Measurements from ENCODE around the gene MAP3K12.

Gene MAP3K12

DNA sequence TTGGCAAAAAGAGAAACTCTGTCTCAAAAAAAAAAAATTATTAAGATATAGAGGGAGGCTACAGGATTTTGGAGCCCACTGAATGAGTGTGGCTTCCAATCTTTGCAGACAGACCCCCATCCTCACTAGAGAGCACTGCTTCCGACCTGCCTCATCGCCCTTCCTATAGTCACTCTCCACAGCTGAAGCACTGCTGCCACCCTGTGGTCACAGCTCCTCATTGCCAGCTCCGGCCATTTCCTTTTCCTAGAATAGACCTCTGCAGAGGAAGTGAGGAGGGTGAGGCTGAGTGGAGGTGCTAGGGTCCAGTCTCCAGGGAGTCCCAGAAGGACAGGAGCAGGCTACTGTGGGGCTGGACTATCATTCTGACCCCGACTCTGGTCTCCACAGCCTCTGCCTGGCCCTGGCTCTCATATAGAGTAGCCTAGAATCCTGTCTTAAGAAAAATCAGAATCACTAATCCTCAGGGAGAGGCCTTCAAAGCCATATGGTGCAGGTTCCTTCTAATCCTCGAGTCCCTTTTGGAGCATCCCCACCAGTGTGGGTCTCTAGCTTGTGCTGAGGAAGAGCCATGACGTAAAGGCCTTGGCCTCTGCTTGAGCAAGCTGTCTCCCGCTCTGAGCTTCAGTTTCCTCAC is 9.4 kb upstream of the MAP3K12 start:
- H2AFZ ChIP-seq = no peak overlapping the region
- H3K9me3 ChIP-seq (ENCODE audit: control insufficient read depth, low read length) = no peaks in the 10 kb centered on the region
- H3K4me3 ChIP-seq (ENCODE audit: low read depth, low read length) = no peak overlapping the region
- no peak overlapping the region for H3K9ac ChIP-seq
- H3K27me3 ChIP-seq (ENCODE audit: control insufficient read depth, insufficient read depth, low read length) = no peaks in the 10 kb centered on the region
- H3K36me3 ChIP-seq (ENCODE audit: control insufficient read depth, insufficient read depth, low read length) = no peaks in the 10 kb centered on the region
- no peak overlapping the region for H3K4me2 ChIP-seq (ENCODE audit: low read length)
- H3K4me1 ChIP-seq = no peaks in the 10 kb centered on the region
- TF ChIP-seq, protein P1, sequence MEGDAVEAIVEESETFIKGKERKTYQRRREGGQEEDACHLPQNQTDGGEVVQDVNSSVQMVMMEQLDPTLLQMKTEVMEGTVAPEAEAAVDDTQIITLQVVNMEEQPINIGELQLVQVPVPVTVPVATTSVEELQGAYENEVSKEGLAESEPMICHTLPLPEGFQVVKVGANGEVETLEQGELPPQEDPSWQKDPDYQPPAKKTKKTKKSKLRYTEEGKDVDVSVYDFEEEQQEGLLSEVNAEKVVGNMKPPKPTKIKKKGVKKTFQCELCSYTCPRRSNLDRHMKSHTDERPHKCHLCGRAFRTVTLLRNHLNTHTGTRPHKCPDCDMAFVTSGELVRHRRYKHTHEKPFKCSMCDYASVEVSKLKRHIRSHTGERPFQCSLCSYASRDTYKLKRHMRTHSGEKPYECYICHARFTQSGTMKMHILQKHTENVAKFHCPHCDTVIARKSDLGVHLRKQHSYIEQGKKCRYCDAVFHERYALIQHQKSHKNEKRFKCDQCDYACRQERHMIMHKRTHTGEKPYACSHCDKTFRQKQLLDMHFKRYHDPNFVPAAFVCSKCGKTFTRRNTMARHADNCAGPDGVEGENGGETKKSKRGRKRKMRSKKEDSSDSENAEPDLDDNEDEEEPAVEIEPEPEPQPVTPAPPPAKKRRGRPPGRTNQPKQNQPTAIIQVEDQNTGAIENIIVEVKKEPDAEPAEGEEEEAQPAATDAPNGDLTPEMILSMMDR (IDR thresholded peaks at IDR 0.05) = peak; percentile 98
- H3K79me2 ChIP-seq = no peaks in the 10 kb centered on the region
- H3K27ac ChIP-seq = no peak overlapping the region

DNA sequence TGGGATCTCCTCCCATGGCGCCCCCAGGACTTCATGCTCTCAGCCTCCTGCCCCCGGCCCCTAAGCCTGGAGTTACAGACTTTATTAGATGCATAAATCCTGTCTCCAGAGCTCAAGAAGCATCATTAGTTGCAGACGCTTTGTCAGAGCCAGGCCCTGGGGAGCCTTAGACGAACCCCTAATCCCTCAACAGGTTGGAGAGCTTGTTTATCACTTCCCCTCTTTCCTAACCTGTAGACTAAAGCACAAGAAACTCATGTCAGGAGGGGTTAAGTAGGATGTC is 8.3 kb upstream of the MAP3K12 start:
- no peak overlapping the region for H3K9ac ChIP-seq
- no peak overlapping the region for H3K4me2 ChIP-seq (ENCODE audit: low read length)
- H3K4me3 ChIP-seq (ENCODE audit: low read depth, low read length) = no peak overlapping the region
- no peaks in the 10 kb centered on the region for H3K27me3 ChIP-seq (ENCODE audit: control insufficient read depth, insufficient read depth, low read length)
- H3K79me2 ChIP-seq = no peaks in the 10 kb centered on the region
- no peak overlapping the region for H2AFZ ChIP-seq
- no peak overlapping the region for H3K27ac ChIP-seq
- H3K36me3 ChIP-seq (ENCODE audit: control insufficient read depth, insufficient read depth, low read length) = no peaks in the 10 kb centered on the region
- H3K4me1 ChIP-seq = peaks cover 2% of the 10 kb centered on the region
- H3K9me3 ChIP-seq (ENCODE audit: control insufficient read depth, low read length) = no peaks in the 10 kb centered on the region
- TF ChIP-seq, protein P1 (IDR thresholded peaks at IDR 0.05) = no peak

DNA sequence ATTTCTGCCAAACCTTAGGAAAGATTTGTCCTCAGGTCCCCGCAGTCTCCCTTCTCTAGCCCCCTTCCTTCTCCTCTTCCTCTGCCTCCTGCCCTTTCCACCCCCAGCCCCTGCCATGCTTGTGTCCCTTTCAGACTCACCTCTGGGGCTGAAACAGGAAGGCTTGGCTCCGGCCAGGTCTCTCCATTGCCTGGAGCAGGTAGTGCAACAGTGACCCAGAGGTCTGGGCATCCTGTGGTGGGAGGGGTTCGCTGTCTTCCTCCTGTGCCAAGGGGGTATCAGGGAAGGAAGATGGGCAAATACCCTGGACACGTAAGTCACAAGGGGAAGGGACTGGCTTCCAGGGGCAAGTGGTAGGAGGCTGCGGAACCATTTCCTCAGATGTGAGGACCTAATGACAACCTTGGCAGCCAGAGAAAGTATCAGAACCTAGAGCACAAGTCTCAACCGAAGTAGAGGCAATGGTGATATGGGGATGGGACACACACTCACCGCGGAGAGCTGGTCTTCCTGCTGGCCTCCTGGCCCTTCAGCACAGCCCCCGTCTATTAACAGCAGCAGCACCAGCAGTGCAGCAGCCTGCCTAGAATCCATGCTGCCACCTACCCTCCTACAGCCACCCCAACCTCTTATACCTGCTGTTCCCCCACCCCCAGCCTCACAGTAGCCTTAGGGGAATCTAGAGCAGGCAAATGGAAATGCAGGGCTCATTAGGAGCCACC is 7.8 kb upstream of the MAP3K12 start, which contains the start of gene NPFF:
TSS of gene NPFF (minus strand) at position 604 of the 722 bp plus-strand sequence. CDS start at position 594, 10 bp downstream.
- peaks cover 5% of the 10 kb centered on the region for H3K4me1 ChIP-seq
- no peaks in the 10 kb centered on the region for H3K9me3 ChIP-seq (ENCODE audit: control insufficient read depth, low read length)
- H3K79me2 ChIP-seq = no peaks in the 10 kb centered on the region
- TF ChIP-seq, protein P1 (IDR thresholded peaks at IDR 0.05) = no peak
- H3K27me3 ChIP-seq (ENCODE audit: control insufficient read depth, insufficient read depth, low read length) = no peaks in the 10 kb centered on the region
- H3K27ac ChIP-seq = no peak within 1 kb of the TSS
- no peak within 1 kb of the TSS for H2AFZ ChIP-seq
- no peaks in the 10 kb centered on the region for H3K36me3 ChIP-seq (ENCODE audit: control insufficient read depth, insufficient read depth, low read length)
- no peak within 1 kb of the TSS for H3K9ac ChIP-seq
- H3K4me3 ChIP-seq (ENCODE audit: low read depth, low read length) = no peak within 1 kb of the TSS
- no peak within 1 kb of the TSS for H3K4me2 ChIP-seq (ENCODE audit: low read length)

DNA sequence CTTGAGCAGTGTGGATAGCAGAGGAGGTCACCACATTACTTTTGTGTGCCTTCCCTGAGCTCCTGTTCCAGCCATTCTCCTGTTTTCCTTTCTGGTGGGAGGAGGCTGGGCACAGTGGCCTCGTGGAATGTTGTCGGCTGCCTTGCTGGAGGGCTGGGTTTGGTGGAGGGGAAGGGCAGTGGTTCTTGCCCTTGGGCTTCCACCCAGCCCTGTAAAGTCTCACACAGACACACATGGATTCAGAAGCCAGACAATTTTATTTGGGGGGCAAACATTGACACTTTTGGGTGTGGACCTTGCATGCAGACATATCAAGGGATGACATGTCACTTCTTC is 7.2 kb upstream of the MAP3K12 start:
- TF ChIP-seq, protein P1 (IDR thresholded peaks at IDR 0.05) = no peak
- no peaks in the 10 kb centered on the region for H3K27me3 ChIP-seq (ENCODE audit: control insufficient read depth, insufficient read depth, low read length)
- no peaks in the 10 kb centered on the region for H3K36me3 ChIP-seq (ENCODE audit: control insufficient read depth, insufficient read depth, low read length)
- H3K4me1 ChIP-seq = peaks cover 11% of the 10 kb centered on the region
- H3K27ac ChIP-seq = no peak overlapping the region
- H3K9ac ChIP-seq = no peak overlapping the region
- no peaks in the 10 kb centered on the region for H3K9me3 ChIP-seq (ENCODE audit: control insufficient read depth, low read length)
- no peak overlapping the region for H3K4me3 ChIP-seq (ENCODE audit: low read depth, low read length)
- H3K79me2 ChIP-seq = peaks cover 2% of the 10 kb centered on the region
- no peak overlapping the region for H2AFZ ChIP-seq
- no peak overlapping the region for H3K4me2 ChIP-seq (ENCODE audit: low read length)

Data from parathyroid adenoma (tissue), 2 donors.